ENCODE data around the gene KRT31. TPM values are rescaled to one million over a fixed set of nuclear protein-coding genes. Genes with fewer than 3 reads are reported as not detected.
A peak's percentile ranks its signal among the peaks of the same experiment; 100 is the strongest.

The KRT31 gene
- total and polyA plus RNA-seq, 2 of the 4 experiments (the other 2 are of a cell fraction) = 0.05 TPM; not detected in 1

DNA sequence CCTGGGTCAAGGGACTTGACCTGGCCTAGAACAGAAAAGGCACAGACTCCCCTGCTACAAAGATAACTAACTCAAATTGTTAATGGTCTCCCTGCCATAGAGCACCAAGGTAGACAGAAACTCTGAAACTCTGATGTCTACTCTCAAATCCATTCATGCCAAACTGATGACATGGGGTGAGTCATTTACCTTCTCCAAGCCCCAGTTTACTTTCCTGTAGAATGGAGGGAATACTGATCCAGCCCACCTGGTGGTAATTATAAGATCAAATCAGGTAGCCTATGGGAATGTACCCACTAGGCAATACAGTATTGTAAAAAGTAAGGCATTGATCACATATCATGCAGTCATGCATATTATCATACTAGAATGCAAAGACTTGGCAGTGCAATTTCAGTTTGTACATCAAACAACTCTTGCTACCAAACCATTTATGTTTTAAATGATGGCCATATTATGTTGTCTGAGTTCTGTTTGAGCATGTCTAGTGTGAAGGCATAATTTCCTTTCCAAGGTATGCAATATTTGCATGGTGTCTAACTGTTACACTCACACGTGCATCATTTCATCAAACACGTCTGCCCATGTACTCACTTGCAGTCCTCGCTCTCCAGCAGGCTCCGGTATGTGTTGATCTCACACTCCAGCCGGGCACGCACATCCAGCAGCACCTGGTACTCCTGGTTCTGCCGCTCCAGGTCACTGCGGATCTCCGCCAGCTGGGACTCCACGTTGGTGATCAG, 3.0 kb downstream of the KRT31 start:
- Histone ChIP-seq H3K4me3 (ENCODE audit: insufficient read depth, low read depth, low read length) (no peak overlapping the region), H2AFZ (replicated peaks; ENCODE audit: low read length, poor library complexity) (no peak overlapping the region), H4K91ac (ENCODE audit: insufficient read depth, low read depth, low read length) (no peak overlapping the region), H3K9me3 (ENCODE audit: control insufficient read depth, insufficient read depth, low read length) (no peaks in the 10 kb centered on the region), H3K79me1 (ENCODE audit: low read depth in 1 of 2, low read length in 2 of 2) (no peaks in the 10 kb centered on the region), H3K18ac (ENCODE audit: low read depth, low read length) (no peak overlapping the region), H3K9ac (ENCODE audit: low read depth, low read length) (no peak overlapping the region), H3K4me1 (ENCODE audit: control insufficient read depth, insufficient read depth, low read length) (peaks cover 5% of the 10 kb centered on the region; the same call in 1 of the 2 replicates), H4K20me1 (ENCODE audit: insufficient read depth, low read length) (no peaks in the 10 kb centered on the region), H4K8ac (ENCODE audit: low read depth in 2 of 2, low read length in 2 of 2) (no peak overlapping the region), H3K56ac (ENCODE audit: extremely low read depth, insufficient read depth, low read length) (no peak overlapping the region), H2BK120ac (ENCODE audit: low read depth, low read length) (peak overlapping the region; percentile 77; the same call in 1 of the 2 replicates), H3K27ac (ENCODE audit: insufficient read depth, low read length) (no peak overlapping the region), H3K23ac (ENCODE audit: low read depth, low read length) (no peak overlapping the region), H2AK5ac (ENCODE audit: low read depth, low read length) (no peak overlapping the region), H4K5ac (ENCODE audit: low read depth, low read length) (no peak overlapping the region), H3K4me2 (ENCODE audit: low read depth, low read length) (no peak overlapping the region), H3K14ac (replicated peaks; ENCODE audit: low read depth, low read length) (peak overlapping the region; percentile 41; the same call in 1 of the 2 replicates), H3K36me3 (ENCODE audit: control insufficient read depth, insufficient read depth, low read length) (no peaks in the 10 kb centered on the region), H2AK9ac (replicated peaks; ENCODE audit: low read depth, low read length, poor library complexity) (no peak overlapping the region), H3K9me1 (ENCODE audit: insufficient read depth, low read length) (no peaks in the 10 kb centered on the region; the same call in 1 of the 2 replicates), H3K4ac (ENCODE audit: low read depth, low read length) (peak overlapping the region; percentile 49; the same call in 1 of the 2 replicates), H2BK20ac (ENCODE audit: low read depth, low read length) (peak overlapping the region; percentile 72; the same call in 1 of the 2 replicates), H2BK5ac (ENCODE audit: low read depth, low read length, poor library complexity, severe bottlenecking) (no peak overlapping the region), H2BK15ac (ENCODE audit: low read depth, low read length) (no peak overlapping the region; the same call in 2 of the 3 replicates), H3K27me3 (ENCODE audit: control insufficient read depth, insufficient read depth, low read length) (no peaks in the 10 kb centered on the region)
- dilution Hi-C loops (cut with HindIII; ENCODE audit: low sequenced_read_pairs, unreplicated experiment) = no loop called here
- WGBS, 2 experiments (ENCODE audit: extremely low coverage in 2 of 2, insufficient read length in 1 of 2) = 60% methylated on average over 2 of the region's 10 CpGs; no CpG with 5 or more reads in 1 of the 2 experiments
- in situ Hi-C loops (cut with MboI; ENCODE audit: low sequenced_read_pairs) = no loop called here
- peak; percentile 23 for DNase-seq
- POLR2A ChIA-PET (ENCODE audit: unreplicated experiment) = no interaction called here
- no TSS peak for BruUV-seq (replicated peaks)
- TF ChIP-seq, protein P1, sequence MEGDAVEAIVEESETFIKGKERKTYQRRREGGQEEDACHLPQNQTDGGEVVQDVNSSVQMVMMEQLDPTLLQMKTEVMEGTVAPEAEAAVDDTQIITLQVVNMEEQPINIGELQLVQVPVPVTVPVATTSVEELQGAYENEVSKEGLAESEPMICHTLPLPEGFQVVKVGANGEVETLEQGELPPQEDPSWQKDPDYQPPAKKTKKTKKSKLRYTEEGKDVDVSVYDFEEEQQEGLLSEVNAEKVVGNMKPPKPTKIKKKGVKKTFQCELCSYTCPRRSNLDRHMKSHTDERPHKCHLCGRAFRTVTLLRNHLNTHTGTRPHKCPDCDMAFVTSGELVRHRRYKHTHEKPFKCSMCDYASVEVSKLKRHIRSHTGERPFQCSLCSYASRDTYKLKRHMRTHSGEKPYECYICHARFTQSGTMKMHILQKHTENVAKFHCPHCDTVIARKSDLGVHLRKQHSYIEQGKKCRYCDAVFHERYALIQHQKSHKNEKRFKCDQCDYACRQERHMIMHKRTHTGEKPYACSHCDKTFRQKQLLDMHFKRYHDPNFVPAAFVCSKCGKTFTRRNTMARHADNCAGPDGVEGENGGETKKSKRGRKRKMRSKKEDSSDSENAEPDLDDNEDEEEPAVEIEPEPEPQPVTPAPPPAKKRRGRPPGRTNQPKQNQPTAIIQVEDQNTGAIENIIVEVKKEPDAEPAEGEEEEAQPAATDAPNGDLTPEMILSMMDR (conservative IDR thresholded peaks at IDR 0.05; ENCODE audit: low read depth, low read length) = no peak
- intact Hi-C loops (cut with micrococcal nuclease) = no loop called here
- CTCF ChIA-PET = no interaction called here
- ATAC-seq (ENCODE audit: low read depth) = no peak
